GM19035 (cell line): Measurements from ENCODE around the gene FSTL4.

Experiments
- ATAC-seq: cut with Tn5 transposase; IDR thresholded peaks from one replicate; pipeline ENCODE4 v1.9.1; 2021; ENCODE audit not compliant: unreplicated experiment

FSTL4 gene

DNA sequence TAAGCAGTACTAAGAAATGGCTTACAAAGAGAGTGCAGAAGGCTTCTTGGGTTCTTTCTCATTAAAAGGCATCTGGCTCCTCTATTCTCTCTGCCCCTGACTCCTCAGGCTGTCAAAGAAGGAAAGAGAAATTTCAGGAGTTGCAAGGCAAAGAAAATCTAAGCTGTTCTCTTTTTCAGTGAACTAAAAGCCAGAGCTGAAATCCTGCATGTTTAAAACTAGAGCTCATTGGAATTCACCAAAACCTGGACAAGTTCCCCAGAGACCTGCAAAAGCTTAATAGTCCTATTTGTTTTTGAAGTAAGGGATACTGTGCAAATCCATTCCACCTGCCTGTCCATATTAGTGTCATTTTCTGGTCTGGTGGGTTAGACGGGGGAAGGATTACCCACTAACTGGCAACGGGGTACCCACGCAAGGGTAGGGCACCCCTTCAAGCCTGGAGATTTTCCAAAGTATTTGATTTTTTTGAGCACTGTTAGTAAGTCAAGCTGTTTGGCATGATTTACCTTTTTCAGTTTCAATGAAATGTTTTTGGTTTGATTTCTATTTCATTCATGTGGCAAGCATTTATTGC, 179.3 kb downstream of the FSTL4 start:
- no peak for ATAC-seq

DNA sequence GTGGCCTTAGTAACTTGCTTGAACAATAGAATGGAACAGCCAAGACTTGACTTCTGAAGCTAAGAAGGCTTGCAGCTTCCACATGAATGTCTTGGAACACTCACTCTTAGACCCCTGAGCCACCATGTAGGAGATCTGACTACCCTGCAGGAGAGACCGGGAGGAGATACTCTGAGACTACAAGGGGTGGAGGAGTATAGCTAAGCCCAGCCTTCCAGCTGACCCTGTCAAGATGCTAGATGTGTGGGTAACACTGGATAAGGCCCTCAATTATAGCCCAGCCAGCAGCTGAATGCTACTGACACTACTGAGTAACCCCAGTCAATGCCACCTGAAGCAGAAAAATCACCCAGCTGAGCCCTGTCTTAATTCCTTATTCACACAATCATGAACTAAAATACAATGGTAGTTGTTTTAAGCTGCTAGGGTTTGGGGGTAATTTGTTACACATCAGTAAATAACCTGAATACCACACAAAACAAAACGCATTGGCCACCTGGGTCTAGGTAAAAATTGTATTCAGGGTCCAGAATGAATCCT, 180.9 kb downstream of the FSTL4 start:
- no peak for ATAC-seq

DNA sequence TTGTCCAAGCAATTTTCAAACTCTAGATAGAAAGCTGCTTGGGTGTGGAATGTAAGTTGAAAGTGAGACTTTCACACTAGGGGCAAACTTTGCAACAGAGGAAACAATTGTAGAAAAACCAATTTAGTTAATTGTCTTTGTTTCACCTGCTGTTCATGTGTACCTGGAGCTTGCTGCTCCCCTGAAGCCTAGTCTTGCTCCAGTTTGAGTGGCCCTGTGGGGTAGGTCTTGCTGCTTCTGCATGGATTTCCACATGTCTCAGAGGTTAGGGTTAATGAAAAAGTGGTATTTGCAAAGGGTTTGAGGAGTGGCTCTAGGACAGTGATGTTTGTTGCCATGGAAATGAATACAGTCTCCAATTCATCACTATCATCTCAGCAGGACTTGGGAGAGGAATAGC, 182.2 kb downstream of the FSTL4 start:
- no peak for ATAC-seq

DNA sequence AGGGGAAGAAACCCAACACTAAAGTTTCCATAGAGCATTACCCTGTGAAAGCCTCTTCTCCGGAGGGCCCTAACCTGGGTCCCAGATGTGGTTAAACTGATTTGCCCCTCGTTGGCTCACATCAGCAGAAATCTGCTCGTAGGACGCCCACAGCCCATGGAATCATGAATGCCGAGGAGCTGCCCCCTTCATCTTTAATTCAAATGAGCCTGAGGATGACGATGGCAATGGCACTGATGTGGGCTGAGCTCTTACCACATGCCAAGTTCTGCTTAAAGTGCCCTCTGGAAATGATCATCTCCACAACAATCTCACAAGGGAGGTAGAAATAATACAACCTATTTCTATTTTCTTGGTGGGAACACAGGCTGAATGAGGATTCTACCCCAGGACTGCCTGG, 183.3 kb downstream of the FSTL4 start:
- ATAC-seq = no peak

DNA sequence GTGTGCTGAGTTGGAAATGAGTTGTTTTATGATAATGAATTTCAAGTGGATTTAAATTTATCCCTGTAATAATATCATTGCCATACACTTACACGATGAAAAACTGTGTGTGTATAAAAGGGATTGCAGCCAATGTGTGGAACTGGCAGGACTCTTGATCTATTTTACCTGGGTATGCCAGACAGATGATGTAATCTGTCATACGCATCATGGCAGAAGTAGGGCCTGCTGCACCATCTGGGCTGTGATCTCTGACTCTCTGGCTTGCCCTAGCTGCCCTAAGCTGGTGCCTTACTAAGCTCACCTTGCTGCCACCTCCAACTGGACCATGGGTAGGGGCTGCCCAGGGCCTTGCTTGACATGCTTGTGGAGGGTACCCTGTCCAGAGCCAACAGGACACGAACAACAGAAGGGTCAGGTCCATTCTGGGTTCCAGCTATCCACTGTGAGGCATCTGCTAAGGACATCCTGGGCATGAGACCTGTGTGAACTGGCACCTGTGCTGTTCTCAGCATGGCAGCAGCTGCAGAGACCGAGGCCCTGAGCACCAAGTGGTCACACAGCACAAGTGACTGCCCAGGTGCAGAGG, 184.2 kb downstream of the FSTL4 start:
- ATAC-seq = no peak

DNA sequence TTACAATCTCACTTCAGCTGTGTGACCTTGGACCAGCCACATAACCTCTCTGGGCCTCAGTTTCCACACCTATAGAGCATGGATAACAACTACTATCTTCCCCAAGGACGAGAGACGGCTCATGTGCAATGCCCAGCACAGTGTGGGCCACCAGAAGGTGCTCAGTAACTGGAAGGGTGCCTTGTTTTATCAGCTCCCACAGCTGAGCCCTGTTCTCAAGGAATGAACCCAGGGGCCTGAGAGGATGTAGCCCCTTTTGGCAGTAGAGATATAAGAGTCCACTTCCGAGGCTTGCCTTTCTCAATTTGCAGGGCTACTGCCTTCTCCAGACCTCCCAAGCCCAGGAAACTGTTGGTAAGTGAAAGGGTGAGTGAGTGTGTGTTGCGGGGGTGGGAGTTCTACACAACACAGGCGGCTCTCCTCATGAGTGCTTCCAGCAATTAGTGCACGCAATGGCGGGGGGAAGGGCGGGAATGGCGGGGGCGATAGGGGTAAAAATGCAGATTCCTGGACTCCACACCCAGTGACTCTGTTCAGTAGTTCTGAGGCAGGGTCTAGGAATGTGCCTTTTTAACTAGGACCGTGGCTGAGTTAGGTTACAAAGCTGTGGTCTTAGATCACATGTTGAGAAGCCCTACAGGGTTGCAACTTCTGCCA, 185.1 kb downstream of the FSTL4 start:
- ATAC-seq = no peak

DNA sequence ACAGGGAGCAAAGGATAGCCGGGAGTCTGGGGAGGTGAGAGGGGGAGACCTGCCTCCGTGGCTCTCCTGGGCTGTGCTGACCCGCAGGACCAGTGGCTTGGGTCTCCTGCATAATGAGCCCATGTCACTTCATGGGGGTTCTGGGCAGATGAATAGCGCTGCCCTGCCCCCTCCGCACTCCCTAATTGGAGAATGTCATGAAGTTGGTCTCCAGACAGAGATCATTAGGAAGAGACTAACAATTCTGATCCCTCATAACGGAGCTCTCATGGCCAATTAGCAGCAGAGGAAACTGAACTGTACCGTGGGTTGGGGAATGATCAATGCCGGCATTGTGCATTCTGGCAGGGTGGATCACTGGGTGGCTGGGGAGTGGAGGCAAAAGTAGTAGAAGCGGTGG, 186.1 kb downstream of the FSTL4 start:
- ATAC-seq = no peak

DNA sequence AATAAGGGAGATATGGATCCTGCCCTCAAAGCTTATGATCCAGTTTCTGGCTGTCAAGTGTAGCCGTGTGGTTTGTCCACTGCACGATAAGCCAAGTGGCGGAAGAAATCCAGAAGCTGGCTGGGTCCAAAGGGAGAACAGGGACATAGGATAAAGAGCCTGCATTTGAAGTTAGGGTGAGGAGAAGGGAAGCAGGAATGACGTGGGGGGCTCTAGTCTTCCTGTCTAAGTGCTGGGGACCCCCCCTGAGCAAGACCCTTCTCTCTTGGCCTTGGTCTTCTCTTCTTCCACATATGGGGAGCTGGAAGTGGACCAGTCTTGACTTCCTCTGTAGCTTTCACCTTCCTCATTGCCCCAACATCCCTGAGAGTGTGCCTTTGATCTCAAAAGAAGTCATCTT, 186.6 kb downstream of the FSTL4 start:
- ATAC-seq = no peak

DNA sequence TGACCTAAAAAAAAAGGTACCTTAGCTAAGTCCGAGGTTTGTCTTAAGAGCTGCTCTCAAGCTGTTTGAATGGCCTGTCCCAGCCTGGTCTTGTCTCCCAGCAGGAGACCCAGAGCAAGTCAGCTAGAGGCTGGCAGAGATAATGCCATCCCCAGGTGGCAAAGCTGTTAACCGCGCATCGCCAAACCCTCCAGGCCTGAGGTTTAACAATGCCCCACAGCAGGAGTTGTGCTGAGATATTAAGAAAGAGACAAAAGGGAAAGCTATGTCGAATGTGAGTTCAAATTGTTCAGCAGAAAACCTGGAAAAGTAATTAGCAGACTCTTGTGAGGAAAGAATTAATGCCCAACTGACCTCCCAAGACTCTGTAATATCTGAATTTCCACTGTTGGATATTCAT, 187.1 kb downstream of the FSTL4 start:
- ATAC-seq = no peak

DNA sequence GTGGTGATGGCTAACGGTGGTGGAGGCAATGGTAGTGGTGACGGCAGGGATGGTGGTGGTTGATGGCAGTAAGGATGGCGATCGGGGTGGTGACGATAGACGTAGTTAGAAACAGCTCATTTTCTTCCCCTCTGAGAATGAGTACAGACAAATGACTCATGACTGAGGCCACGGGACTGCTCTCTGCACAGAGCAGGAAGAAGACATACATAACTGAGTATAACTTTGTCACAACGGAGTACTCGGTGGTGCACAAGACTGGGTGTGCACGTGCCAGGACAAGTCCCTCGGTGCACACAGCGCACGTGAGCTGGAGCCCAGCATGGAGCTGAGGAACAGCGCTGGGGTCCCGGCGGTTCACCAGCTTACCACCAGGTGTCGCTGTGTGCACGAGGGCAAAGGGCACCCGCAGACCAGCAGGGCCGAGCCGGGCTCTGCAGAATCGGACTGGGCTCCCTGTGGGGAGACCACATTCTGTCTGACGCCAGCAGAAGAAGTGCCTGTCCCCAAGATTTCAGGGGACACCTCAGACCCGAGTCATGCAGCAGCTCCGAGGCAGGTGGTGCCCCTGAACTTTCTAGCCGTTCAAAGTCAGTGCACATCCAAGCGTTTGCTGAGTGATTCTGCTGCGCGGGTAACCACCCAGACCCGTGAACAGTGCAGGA, 188.6 kb downstream of the FSTL4 start:
- peak; percentile 75 for ATAC-seq

DNA sequence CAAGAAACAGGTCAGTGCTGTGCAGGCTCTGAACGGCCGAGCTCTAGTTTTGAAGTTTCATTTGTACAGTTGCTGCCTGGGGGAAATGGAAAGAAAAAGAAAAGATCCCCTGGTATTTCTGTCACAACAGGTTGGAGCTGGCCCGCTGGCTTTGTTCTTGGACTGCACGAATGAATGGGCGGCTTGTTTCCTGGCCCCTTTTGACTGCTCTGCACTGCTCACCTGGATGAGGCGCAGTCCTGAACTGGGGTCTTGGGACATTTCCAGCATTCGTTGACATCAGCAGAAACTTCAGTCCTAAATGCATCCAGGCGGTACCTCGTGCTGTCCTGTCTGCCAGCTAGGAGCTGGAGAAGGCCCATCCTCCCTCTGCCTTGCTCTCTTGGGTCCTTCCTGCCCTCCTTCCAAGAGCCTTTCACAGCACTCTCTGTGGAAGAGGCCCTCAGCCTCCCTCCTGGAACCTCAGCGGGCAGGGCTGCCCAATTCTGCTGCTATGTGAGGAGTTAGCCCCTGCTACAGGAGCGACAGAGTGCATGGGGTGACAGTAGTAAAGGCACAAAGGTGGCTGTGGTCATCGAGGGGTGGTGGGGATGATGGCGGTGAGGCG, 189.2 kb downstream of the FSTL4 start:
- ATAC-seq = no peak

DNA sequence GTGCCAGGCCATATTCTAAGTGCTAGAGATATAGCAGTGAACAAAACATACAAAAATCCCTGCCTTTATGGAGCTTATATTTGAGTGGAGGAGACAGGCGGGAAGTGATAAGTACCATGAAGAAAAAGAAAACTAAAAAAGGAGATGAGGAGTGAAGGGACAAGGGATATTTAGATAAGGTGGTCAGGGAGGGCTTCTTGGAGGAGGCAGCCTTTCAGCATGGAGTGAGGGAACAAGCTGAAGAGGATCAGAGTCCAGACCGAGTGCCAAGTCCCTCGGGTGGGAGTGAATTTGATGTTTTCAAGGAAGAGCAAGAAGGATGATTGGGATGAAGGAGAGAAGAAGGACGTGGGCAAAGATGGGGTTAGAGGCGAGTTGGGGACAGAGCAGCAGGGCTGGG, 190.5 kb downstream of the FSTL4 start:
- ATAC-seq = no peak

DNA sequence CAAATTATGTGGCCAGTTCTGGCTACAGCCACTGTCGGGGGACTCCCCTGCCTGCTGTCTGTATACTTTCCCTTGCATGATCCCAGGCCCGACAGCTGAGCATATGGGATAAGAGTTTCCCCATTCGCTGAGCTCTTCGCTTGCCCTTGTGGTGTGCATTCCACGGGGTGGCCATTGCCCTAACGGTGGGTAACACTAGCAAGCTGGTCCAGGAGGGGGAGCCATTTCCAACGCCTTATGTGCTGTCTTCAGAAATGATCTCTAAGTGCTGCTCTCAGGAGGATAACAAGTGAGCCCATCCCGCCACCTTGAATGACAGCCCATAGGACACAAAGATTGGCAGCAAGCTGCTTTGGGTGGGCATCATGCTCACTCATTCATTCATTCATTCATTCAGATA, 190.9 kb downstream of the FSTL4 start:
- ATAC-seq = no peak

DNA sequence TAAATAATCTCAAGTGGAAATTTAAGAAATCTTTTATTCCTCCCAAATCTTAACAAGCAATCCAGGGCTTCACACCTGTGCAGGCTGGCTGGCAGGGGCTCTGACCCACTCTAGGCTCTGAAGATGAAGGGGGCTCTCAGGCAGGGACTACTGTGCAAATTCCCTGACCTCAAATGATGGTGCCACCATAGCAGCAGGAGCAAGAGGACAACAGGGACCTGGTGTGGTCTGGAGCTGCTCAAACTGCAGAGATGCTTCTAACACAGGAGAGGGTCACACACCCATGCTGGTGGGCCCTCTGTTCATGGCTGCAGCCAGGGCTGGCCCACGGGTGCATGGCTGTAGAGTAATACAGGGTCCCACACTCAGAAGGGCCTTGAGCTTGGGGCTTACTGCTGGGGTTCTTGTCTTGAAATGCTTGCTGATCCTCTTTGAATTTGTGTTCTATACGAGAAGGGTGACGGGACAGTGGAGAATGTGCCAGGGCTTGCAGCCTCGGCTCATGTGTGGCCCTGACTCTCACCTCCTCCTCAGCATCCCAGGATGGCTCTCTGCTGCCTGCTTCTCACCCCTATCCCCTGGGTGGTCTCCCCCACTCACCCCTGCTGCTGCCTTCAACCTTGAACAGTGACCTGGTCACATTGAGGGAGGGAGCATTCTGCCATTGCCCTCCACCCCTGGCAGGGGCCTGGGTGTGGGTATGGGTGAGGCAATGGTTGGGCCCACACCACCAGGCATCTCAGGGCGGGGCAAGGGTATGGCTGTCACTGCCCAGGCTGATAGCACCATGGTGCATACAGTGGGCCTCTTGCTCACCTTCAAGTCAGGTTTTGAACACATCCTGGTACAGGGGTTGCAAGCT, 191.7 kb downstream of the FSTL4 start:
- no peak for ATAC-seq

DNA sequence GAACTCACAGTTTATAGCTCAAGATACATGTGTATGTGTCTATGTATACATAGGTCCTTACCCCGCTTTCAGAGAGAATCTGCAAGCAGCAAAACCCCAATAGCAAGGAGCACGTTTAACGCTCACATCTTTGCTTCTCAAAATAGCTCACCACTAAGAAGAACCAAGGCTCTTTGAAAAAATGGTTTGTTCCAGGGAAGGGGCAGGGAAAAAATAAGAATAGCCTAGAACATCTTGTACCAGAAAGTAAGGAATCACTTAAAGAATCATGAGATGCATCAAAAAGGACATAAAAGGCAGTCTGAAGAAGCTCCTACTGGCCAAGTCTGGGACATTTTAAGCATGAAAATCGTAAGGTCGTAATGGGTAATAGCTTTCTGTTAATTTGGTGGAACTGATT, 196.4 kb downstream of the FSTL4 start:
- ATAC-seq = no peak

DNA sequence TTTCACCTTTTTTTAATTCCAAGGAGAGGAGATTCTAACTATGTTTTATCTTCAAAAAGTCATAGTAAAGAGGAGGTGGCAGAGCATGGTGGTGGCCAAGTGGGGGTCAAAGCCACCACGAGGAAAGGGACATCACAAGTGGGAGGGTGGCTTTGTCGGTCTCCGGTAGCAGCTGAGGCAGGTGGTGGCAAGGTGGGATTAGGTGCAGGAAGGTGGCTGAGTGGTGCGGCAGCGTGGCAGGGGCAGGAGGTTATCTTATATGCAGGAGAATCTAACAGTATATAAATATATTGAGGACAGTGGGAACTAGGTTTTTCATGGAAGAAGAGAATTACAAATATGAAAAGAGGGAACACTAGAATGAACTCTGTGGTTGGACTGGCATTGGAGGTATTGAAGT, 196.8 kb downstream of the FSTL4 start:
- no peak for ATAC-seq

DNA sequence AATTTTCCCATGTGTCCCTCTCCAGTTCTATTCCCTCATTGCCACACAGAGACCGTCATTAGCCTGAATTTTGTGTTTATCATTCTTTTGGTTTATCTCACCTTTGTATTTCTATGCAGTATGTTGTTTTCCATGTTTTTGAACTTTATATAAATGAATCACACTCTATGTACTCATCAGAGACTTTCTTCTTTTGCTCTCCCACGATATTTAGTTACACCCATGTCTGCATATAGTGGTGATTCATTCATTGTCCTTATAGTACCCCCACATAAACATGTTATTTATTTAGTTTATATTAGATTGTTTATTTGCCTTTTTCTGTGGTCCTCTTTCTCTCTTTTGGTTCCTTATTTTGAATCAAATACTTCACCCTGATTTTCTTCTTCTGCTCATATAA, 199.7 kb downstream of the FSTL4 start:
- ATAC-seq = no peak

DNA sequence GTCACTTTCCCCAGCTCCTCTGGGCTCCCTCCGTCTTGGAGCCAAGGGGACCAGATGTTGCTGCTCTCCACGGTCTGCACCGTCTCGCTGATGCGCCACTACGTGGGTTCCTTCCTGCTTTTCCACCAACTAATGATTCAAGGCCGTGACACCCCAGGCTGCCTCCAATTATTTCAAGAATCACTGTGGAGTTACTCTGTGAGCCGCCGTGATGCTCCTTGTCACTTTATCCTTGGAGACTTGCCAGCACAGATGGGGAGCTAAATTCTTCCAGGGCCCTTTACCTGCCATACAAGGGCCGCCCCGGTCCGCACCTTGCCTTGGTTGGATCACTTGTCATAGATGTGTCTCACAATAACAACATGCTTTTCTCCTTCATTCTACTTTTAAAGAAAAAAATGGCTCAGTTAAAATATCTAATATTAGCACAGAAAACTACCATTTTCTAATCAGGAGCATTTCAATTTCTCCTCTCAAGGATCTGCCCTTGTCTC, 202.0 kb downstream of the FSTL4 start:
- ATAC-seq = no peak

DNA sequence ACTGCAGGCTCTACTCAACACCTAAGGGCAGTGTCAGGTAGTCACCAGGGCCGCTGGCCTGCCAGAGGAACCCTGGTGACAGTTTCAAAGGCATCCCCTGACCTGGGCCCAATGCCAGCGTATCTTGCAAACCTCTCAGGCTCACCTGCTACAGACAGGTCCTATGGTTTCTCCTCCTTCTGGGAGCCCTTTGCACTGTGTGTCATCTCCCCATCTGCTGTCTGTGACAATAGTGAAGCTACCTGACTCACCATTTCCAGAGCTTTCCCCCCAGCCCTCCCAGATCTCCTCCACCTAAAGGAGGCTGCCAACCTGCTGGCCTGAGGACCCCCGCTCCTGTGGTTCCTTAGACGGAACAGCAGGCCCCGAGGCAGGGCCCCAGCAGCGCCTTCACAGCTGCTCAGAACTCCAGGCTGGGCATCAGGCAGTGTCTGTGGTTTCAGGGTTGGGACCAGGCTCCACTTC, 203.1 kb downstream of the FSTL4 start:
- ATAC-seq = no peak

DNA sequence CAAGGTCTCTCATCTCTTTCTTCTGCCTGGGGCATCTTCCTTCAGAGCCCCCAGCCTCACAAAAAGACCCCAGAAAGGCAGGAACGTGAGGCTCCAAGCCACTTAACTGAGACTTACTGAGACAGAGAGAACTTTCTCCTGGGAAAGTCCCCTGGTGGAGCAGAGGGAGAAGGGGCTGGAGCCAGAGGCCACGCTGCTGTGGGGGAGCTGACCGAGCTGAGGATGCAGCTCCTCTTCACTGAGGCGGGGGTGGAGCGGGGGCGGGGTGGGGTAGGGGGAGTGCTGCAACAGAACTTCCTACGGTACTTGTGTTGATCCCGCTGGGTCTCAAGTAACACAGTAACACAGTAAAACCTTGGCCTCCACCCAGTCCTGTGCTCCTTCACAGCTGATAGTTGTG, 204.0 kb downstream of the FSTL4 start:
- no peak for ATAC-seq
